SU-DHL-6 (cell line): ENCODE measurements around the gene STK35.

ENCODE experiments used
- EZH2phosphoT487 ChIP-seq: fragments of 200-600 bp; sonication (generic), shearing (Covaris generic); conservative IDR thresholded peaks from 2 replicates; pipeline ENCODE4 v1.6.1; 2018; ENCODE audit warnings: mild to moderate bottlenecking, antibody characterized with exemption, low read length, moderate library complexity, mixed read lengths
- TF ChIP-seq, protein P1 (sequence below): fragments of 200-600 bp; sonication (generic); IDR thresholded peaks from one replicate; pipeline ENCODE4 v1.5.1; 2017; ENCODE audit warnings: antibody characterized with exemption, mild to moderate bottlenecking, low read length, moderate library complexity; ENCODE audit not compliant: insufficient read depth, poor library complexity, severe bottlenecking

DNA sequence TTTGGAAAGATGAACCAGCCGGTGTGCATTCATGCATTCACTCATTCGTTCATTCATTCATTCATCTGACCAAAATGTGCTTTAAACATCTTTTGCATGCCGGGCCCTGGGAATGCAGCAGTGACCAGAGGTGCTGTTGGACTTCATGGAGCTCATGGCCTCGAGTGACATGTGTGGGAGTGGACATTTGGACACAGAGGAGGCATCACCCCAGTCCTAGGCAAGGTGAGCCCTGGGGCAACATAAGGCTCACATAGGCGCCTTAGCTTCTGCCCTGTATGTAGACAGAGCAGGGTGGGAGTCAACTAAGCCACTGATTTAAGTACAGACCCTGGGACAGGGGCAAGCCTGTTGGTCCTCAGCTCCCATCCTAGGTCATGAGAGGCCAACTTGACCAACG lies 71.6 kb downstream of the STK35 start:
- TF ChIP-seq, protein P1, sequence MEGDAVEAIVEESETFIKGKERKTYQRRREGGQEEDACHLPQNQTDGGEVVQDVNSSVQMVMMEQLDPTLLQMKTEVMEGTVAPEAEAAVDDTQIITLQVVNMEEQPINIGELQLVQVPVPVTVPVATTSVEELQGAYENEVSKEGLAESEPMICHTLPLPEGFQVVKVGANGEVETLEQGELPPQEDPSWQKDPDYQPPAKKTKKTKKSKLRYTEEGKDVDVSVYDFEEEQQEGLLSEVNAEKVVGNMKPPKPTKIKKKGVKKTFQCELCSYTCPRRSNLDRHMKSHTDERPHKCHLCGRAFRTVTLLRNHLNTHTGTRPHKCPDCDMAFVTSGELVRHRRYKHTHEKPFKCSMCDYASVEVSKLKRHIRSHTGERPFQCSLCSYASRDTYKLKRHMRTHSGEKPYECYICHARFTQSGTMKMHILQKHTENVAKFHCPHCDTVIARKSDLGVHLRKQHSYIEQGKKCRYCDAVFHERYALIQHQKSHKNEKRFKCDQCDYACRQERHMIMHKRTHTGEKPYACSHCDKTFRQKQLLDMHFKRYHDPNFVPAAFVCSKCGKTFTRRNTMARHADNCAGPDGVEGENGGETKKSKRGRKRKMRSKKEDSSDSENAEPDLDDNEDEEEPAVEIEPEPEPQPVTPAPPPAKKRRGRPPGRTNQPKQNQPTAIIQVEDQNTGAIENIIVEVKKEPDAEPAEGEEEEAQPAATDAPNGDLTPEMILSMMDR = no peak
- TF ChIP-seq EZH2phosphoT487 = no peak
